RWPE1 (cell line): ENCODE data around the gene PDE8B.
A peak's percentile ranks its signal among the peaks of the same experiment; 100 is the strongest.

Experiments
- CTCF ChIA-PET: fragments of 350-600 bp; sonication (Branson Sonifier 250); formaldehyde crosslinking; extraction: SDS; loops from one replicate; lab custom pipeline; 2021; lab: Yijun Ruan, JAX
- POLR2A ChIA-PET: fragments of 400-600 bp; formaldehyde crosslinking; extraction: SDS; loops from one replicate; lab custom pipeline; 2020; ENCODE audit warnings: antibody characterized with exemption; ENCODE audit not compliant: low non-redundant PET; lab: Yijun Ruan, JAX
- DNase-seq: peaks from one replicate; pipeline ENCODE4 v3.0.0; 2012; ENCODE audit warnings: low spot score
- H3K27ac ChIP-seq: fragments of 450-650 bp; 2 replicates; pipeline ENCODE4 v1.5.1; 2017
- TF ChIP-seq, protein P1 (sequence below): fragments of 450-650 bp; conservative IDR thresholded peaks from 2 replicates; pipeline ENCODE4 v1.5.1; 2017; ENCODE audit warnings: low read depth, mild to moderate bottlenecking

PDE8B gene

GRCh38 chr5:77306531-77306930, 96.1 kb downstream of the PDE8B start:
- TF ChIP-seq, protein P1, sequence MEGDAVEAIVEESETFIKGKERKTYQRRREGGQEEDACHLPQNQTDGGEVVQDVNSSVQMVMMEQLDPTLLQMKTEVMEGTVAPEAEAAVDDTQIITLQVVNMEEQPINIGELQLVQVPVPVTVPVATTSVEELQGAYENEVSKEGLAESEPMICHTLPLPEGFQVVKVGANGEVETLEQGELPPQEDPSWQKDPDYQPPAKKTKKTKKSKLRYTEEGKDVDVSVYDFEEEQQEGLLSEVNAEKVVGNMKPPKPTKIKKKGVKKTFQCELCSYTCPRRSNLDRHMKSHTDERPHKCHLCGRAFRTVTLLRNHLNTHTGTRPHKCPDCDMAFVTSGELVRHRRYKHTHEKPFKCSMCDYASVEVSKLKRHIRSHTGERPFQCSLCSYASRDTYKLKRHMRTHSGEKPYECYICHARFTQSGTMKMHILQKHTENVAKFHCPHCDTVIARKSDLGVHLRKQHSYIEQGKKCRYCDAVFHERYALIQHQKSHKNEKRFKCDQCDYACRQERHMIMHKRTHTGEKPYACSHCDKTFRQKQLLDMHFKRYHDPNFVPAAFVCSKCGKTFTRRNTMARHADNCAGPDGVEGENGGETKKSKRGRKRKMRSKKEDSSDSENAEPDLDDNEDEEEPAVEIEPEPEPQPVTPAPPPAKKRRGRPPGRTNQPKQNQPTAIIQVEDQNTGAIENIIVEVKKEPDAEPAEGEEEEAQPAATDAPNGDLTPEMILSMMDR, result no peak
- POLR2A ChIA-PET, result no interaction called here
- DNase-seq, result no peak
- CTCF ChIA-PET, result no interaction called here
- no peak overlapping the region for H3K27ac ChIP-seq

- CTCF ChIA-PET, result interaction anchor here (0.6 kb wide), 2 partner anchors 11 to 35 kb away, joined by 3 to 7 read pairs; no protein-coding TSS in a partner anchor
These were observed 97.9 kb downstream of the PDE8B start for GRCh38 chr5:77308154-77308960.

GRCh38 chr5:77309140-77309539, 98.7 kb downstream of the PDE8B start:
- ChIA-PET CTCF (interaction anchor here (0.6 kb wide), 1 partner anchor 36 kb away, joined by 7 read pairs; no protein-coding TSS in a partner anchor), POLR2A (no interaction called here)
- no peak for DNase-seq
- H3K27ac ChIP-seq, result no peak overlapping the region
- TF ChIP-seq, protein P1, result no peak

More at GRCh38 chr5:77308154-77308960, 97.9 kb downstream of the PDE8B start:
- DNase-seq, result no peak
- H3K27ac ChIP-seq, result no peak overlapping the region
- TF ChIP-seq, protein P1, result no peak
- POLR2A ChIA-PET, result no interaction called here

DNA sequence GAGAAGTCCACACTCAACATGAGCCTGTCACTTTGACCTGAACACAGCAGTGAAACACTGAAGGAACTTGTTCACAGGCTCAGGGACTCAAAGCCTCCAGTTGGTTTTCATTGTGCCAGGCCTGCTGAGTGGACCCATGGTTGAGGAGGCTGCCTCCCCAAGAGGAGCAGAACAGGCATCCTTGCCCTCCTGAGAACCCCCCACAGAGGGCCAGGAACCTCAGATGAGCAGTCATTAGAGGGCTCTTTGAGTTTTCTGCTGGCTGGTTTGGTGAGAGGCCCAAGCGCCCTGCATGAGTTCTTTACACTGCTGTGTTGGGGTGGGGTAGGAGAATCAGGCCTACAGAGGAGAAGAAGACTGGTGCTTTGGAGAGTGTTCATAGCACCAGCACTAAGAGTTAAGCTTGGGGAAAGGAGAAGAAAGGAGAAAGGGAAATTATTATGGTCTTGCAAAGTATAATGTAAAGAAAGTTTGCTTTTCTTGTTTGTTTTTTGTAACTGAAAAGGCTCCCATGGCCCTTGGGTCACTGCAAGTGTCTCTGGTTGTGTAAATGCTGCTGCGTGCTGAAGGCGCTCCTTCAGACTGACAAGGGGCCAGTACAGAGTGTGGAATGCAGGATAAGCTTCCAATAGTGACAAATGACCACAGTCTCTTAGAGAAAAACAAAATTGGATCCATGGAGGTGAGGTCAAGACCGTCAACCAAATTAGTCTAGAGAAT, 100.2 kb downstream of the PDE8B start:
- ChIA-PET POLR2A (no interaction called here), CTCF (no interaction called here)
- no peak for DNase-seq
- no peak overlapping the region for H3K27ac ChIP-seq
- TF ChIP-seq, protein P1, result no peak

GRCh38 chr5:77311214-77311571, 100.7 kb downstream of the PDE8B start:
- no peak for DNase-seq
- no peak overlapping the region for H3K27ac ChIP-seq
- TF ChIP-seq, protein P1, result no peak
- POLR2A ChIA-PET, result no interaction called here
- CTCF ChIA-PET, result no interaction called here

DNA sequence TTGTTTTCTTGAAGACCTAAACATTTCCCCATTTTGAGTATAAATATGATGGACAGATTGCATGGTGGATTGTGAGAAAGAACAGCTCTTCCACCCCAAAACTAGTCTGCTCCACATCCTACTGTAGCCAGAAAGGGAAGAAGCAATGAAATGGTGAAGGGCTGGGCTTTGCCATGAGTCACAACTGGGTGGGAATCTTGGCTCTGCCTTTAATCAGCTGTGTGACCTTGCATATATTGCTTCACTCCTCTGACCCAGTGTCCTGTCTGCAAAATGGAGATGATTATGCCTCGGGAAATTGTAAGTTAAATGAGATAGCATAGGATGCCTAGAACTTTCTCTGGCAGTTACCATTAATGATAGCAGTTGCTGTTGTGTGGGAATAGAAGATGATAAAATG, 101.9 kb downstream of the PDE8B start:
- no peak overlapping the region for H3K27ac ChIP-seq
- DNase-seq, result peak; percentile 57
- CTCF ChIA-PET, result interaction anchor here (0.6 kb wide), 1 partner anchor 31 kb away, joined by 4 read pairs; no protein-coding TSS in a partner anchor
- POLR2A ChIA-PET, result no interaction called here
- TF ChIP-seq, protein P1, result no peak
